ENCODE results near the gene TMEM109.

The TMEM109 gene

GRCh38 chr11:60952742-60953170, 38.8 kb downstream of the TMEM109 start:
- TF ChIP-seq POLR2AphosphoS5 (IDR thresholded peaks at IDR 0.05; ENCODE audit: low read depth) (no peak), GABPA (IDR thresholded peaks at IDR 0.05; ENCODE audit: low read depth) (no peak), SPI1 (IDR thresholded peaks at IDR 0.05; ENCODE audit: borderline replicate concordance, low read depth) (no peak)
- TF ChIP-seq, protein P1, sequence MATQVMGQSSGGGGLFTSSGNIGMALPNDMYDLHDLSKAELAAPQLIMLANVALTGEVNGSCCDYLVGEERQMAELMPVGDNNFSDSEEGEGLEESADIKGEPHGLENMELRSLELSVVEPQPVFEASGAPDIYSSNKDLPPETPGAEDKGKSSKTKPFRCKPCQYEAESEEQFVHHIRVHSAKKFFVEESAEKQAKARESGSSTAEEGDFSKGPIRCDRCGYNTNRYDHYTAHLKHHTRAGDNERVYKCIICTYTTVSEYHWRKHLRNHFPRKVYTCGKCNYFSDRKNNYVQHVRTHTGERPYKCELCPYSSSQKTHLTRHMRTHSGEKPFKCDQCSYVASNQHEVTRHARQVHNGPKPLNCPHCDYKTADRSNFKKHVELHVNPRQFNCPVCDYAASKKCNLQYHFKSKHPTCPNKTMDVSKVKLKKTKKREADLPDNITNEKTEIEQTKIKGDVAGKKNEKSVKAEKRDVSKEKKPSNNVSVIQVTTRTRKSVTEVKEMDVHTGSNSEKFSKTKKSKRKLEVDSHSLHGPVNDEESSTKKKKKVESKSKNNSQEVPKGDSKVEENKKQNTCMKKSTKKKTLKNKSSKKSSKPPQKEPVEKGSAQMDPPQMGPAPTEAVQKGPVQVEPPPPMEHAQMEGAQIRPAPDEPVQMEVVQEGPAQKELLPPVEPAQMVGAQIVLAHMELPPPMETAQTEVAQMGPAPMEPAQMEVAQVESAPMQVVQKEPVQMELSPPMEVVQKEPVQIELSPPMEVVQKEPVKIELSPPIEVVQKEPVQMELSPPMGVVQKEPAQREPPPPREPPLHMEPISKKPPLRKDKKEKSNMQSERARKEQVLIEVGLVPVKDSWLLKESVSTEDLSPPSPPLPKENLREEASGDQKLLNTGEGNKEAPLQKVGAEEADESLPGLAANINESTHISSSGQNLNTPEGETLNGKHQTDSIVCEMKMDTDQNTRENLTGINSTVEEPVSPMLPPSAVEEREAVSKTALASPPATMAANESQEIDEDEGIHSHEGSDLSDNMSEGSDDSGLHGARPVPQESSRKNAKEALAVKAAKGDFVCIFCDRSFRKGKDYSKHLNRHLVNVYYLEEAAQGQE (IDR thresholded peaks at IDR 0.05; ENCODE audit: insufficient replicate concordance, low read depth), result no peak
- TF ChIP-seq, protein P2, sequence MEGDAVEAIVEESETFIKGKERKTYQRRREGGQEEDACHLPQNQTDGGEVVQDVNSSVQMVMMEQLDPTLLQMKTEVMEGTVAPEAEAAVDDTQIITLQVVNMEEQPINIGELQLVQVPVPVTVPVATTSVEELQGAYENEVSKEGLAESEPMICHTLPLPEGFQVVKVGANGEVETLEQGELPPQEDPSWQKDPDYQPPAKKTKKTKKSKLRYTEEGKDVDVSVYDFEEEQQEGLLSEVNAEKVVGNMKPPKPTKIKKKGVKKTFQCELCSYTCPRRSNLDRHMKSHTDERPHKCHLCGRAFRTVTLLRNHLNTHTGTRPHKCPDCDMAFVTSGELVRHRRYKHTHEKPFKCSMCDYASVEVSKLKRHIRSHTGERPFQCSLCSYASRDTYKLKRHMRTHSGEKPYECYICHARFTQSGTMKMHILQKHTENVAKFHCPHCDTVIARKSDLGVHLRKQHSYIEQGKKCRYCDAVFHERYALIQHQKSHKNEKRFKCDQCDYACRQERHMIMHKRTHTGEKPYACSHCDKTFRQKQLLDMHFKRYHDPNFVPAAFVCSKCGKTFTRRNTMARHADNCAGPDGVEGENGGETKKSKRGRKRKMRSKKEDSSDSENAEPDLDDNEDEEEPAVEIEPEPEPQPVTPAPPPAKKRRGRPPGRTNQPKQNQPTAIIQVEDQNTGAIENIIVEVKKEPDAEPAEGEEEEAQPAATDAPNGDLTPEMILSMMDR (IDR thresholded peaks at IDR 0.05; ENCODE audit: insufficient read depth, low read length), result no peak
- no peak for DNase-seq (ENCODE audit: low read depth in 1 of 2, low spot score in 1 of 2)
- H3K27me3 ChIP-seq (ENCODE audit: insufficient read depth, poor library complexity, severe bottlenecking), result peaks cover 28% of the 10 kb centered on the region
- no peak overlapping the region for H3K4me3 ChIP-seq (replicated peaks; ENCODE audit: insufficient read depth, low read length)
- no peak overlapping the region; the same call in 1 of the 2 replicates for H3K27ac ChIP-seq (replicated peaks)

DNA sequence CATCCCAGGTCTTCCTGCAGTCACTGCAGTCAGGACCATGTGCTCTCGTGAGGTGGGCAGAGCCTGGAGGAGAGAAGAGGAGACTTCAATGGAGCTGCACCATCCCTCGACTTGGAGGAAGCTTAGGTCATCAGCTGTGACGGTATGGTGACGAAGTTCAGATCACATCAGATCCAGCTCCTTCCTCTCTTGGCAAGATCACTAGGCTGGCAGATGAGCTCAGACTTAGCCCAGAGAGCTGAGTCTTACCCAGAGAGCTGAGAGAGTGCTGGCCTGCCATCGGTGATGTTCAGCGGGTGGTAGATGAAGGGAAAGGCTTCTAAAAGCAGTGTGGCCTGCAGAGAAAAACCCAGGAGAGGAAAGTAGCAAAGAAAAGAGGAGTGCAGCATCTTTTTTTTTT, 39.8 kb downstream of the TMEM109 start:
- no peak overlapping the region for H3K27ac ChIP-seq (replicated peaks)
- H3K4me3 ChIP-seq (replicated peaks; ENCODE audit: insufficient read depth, low read length), result no peak overlapping the region
- no peak for DNase-seq (ENCODE audit: low read depth in 1 of 2, low spot score in 1 of 2)
- H3K27me3 ChIP-seq (ENCODE audit: insufficient read depth, poor library complexity, severe bottlenecking), result peaks cover 23% of the 10 kb centered on the region
- no peak for TF ChIP-seq SPI1 (IDR thresholded peaks at IDR 0.05; ENCODE audit: borderline replicate concordance, low read depth)
- TF ChIP-seq, protein P1 (IDR thresholded peaks at IDR 0.05; ENCODE audit: insufficient replicate concordance, low read depth), result no peak

GRCh38 chr11:60954421-60954820, 40.5 kb downstream of the TMEM109 start:
- DNase-seq (ENCODE audit: low read depth in 1 of 2, low spot score in 1 of 2), result peak in 1 of 2 experiments; percentile 32
- TF ChIP-seq SPI1 (IDR thresholded peaks at IDR 0.05; ENCODE audit: borderline replicate concordance, low read depth) (no peak), GABPA (IDR thresholded peaks at IDR 0.05; ENCODE audit: low read depth) (no peak), POLR2AphosphoS5 (IDR thresholded peaks at IDR 0.05; ENCODE audit: low read depth) (no peak)
- TF ChIP-seq, protein P1 (IDR thresholded peaks at IDR 0.05; ENCODE audit: insufficient replicate concordance, low read depth), result no peak
- TF ChIP-seq, protein P2 (IDR thresholded peaks at IDR 0.05; ENCODE audit: insufficient read depth, low read length), result no peak
- H3K4me3 ChIP-seq (replicated peaks; ENCODE audit: insufficient read depth, low read length), result no peak overlapping the region
- H3K27me3 ChIP-seq (ENCODE audit: insufficient read depth, poor library complexity, severe bottlenecking), result peaks cover 19% of the 10 kb centered on the region
- H3K27ac ChIP-seq (replicated peaks), result no peak overlapping the region
